RKO (cell line): ENCODE data around the gene PRICKLE4.
A peak's percentile ranks its signal among the peaks of the same experiment; 100 is the strongest.

ENCODE experiments used
- DNase-seq: peaks from one replicate; pipeline ENCODE4 v3.0.0-alpha.2; 2016; ENCODE audit warnings: low spot score

PRICKLE4 gene

DNA sequence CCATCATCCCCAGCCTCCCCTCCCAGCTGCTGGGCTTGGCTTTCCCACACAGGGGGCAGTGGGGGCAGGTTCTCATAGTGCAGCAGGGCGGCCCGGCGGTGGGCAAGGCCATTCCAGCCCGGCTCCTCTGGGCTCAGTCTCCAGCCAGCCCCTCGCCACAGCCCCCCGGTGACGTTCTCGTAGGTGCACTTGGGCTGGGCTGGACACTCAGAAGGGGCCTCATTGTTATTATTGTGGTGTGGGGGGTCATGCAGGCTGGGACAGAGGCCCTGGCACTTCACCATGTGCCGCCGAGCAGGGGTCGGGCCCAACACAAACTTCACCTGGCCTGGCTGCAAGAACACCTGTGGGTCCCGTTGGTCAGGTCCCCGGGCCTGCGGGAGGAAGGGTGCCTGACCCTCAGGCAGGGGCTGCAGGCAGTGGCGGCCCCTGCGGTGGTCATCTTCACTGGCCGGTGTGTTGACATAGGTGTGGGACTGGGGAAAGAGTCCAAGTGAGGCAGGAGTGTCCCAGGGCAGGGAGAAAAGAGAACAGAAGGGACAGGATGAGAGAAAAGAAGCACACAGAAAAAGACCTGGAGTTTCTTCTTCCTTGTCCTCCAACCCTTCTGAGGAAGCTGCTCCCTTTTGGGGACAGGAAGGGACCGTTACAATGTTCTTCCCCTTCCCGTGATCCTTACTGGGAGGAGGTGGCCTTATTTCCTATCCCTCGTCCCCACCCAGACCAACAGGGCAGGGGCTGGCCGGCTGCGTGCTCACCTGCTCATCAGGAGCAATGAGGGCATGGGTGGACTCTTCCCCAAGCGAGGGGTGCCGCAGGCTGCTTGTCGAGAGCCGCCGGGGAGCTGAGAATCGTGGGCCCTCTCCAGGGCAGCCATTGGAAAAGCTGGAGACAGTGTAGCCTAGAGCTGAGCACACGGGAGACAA is 9.3 kb upstream of the PRICKLE4 start:
- no peak for DNase-seq

DNA sequence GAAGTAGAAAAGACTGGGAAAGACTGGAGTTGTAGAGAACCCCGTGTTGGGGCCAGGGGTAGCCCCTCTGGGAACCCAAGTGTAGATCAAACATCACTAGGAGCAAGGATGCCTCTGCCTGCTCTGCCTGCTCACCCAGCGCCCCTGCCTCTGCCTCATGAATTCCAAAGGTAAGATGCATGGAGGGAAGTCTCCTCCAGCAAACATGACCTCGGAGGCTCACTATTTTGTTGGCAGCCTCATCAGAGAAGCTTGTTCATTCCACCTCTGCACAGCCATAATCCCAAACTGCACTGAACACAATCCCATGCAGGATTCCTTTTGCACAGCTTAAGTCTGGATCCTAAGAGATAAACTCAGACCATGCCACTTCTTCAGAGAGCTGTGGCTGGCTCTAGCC is 5.7 kb upstream of the PRICKLE4 start:
- DNase-seq = no peak

DNA sequence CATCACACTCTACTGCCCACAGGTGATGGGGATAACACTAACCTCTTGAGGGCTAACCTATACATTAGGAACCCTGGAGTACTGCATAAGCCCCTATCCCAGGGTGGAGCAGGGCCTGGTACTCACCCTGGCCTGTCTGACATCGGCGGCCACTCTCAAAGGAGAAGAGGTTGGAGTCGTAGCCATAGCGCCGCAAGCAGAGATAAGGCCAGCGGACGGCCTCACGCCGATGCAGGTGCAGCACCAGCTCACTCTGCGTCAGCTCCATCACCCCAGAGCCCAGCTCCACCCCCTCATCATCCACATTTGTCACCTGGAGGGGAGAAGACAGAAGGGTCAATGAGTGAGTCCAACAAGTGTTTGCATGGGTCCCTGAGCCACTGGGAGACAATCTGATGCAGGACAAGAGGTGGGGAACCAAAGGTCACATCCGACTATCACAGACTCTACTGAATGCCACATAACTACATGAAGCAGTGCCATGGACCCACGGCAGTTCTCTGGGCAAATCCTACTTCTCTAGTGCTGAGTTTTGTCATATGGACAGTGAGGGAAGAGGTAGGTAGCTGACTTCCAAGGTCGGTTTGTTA is 5.2 kb upstream of the PRICKLE4 start:
- DNase-seq = no peak

DNA sequence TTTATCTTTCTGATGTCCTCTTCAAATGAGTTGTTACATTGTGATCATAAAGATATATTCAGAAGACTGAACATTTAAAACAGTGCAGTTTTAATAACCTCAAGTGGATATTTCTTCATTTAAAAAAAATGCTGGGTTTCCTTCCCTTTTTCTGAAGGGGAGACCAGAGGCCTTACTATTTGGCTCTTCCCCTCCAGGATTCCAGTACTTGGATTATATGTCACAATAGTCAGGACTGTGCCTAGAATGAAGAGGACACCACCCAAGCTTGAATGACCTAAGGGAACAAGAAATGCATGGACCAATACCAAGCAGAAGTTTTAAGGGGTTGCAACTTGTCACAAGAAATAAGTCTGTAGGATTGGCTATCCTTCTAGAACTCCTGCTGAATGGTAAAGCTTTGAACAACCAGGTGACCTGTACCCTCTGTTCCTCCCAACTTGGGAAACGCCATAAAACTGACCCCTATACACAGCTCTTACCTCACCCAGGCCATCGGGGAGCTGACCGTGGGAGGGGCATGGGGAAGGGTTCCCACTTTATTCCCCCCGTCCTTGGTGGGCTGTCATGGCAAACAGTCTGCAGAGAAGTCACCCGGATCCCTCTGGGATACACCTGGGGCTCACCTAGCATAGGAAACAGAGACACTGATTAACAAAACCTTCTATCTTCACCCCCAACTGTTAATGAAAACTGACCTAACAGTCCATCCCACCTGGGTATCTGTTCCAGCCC is 2.9 kb upstream of the PRICKLE4 start:
- no peak for DNase-seq

DNA sequence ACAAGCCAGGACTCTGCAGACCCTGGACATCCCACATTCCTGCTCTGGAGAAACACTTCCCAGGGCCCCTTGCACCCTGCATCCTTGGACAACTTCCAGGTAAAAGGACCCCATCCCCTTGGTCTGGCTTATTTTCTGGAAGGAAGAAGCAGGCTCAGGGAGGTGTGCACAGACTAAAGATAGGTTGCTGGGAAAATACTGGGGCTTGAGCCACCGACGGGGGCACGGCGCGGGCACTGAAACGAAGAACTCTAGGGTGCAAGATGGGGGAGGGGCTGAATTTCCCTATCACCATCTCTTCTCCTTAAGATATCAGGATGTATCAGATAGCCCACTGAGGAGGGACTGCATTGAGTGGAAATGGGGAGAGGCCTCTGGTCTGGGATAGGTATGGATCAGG is 1.7 kb upstream of the PRICKLE4 start:
- DNase-seq = no peak

DNA sequence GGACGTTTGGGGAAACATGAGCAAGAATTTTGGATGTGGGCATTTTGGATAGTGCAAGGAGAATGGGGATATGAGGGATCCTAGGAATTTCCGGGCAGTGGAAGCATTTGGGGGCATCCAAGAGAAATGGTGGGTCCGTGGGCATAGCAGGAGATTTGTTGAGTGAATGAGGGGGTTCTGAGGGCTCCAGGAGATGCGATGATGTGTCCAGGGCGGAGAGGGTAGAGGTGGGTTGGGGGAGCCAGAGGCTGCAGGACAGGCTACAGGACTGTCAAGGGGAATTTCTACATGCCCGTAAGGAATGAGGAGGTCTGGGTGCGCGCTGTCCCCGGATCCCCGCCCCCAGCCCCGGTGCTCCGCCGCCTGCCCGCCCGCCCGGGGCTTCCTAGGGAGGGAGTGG is 1.2 kb upstream of the PRICKLE4 start:
- no peak for DNase-seq

DNA sequence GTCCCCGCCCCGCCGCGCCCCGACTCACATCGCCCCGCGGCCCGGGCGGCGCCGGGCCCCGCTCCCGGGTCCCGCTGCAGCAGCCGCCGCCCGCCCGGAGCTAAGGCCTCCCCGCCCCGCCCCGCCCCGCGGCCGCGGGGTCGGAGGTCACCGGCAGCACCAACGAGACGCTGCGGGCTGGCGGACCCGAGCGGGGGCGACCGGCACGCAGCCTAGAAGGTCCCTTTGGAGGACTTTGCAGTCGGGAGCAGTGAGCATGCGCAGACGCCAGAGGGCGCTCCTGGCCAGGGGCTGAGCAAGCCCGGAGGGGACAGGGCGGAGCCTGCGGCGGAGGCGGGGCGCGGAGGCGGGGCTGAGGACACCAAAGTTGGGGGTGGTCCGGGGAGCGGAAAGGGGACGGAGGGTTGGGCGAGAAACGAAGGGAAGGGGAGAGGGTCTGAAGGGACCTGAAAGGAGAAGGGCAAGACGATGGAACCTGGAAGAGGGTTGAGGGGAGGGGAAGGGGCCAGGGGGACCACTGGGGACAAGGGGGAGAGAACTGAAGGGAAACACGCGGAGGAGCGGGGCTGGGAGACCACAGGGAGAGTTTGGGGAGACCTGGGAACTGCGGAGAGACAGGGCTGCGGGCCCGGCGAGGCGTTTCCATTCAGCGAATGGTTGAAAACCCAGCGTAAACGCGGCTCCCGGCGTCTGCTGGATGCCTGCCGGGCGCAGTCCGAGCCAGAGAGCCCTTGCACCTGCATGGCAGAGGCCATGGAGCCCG is 613 bp upstream of the PRICKLE4 start, which contains the start of gene FRS3:
Gene FRS3 (minus strand): TSS at position 113 of the 763 bp plus-strand sequence. CDS start 2,913 bp downstream, outside the sequence.
- DNase-seq = peak; percentile 95

DNA sequence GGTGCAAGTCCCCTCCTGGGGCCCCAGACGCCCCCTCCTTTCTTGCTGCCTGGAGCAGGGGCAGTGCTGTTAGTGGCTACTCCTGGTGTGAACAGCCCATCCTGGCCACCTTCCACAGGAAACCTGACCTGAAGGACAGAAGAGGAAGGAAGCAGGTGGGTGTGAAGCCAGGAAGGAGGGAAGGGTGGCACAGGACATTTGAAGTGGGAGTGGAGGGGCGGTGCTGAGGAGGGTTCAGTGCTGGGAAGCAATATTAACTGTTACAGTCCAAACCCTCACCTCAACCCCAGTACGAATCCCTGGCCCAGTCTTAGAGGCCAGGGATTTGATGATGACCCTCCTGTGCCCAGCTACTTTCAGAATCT is 766 bp downstream of the PRICKLE4 start:
- no peak for DNase-seq

DNA sequence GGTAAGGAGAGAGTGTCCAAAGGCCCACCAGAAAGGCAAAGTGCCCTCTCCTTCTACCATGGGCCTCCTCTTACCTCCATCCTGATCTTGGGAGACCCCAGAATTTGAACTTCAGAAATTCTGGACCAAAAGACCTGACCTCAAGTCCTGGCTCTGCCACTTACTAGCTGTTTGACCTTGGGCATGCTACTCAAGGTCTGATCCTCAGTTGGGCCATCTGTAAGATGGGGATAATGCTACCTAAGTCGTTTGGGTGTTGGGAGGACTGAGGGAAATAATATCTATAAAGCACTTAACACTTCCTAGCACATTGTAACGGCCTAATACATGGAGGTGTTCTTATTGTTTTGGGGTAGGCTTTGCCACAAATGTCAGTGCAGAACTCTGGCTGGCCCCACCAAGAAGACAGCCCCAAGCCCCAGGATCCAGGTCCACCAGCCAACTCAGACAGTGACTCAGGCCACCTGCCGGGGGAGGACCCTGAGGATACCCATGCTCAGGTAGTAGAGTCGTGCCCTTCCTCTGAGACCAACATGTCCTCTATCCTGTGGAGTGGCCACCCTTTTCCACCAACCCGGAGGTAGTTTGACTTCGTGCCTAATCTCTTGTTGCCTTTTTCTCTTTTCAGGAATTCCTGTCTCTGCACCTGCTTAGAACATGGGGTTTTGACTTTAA is 2.7 kb downstream of the PRICKLE4 start:
- DNase-seq = no peak

DNA sequence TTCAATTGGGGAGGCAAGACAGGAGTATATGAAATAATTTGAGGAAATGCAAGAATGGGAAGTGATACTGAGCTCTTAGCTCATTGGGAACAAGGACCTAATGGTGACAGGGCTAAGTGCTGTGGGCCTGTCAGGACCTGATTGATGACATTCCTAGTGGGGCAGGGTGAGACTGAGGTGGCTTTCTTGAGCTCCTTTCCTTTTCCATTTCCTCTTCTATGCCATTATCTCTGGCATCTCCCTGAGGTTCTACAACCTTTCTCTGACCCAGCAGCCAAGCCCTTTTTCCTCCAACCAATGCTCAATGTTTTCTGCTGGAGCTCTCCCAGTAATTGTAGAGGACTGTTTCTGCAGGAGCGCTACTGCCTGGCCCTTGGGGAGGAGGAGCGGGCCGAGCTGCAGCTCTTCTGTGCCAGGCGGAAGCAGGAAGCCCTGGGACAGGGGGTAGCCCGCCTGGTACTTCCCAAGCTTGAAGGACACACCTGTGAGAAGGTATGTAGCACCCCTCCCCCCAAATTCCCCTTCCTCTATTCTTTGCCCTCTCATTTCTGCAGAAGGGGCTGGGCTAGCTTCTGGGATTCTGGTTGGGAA is 4.1 kb downstream of the PRICKLE4 start:
- no peak for DNase-seq

DNA sequence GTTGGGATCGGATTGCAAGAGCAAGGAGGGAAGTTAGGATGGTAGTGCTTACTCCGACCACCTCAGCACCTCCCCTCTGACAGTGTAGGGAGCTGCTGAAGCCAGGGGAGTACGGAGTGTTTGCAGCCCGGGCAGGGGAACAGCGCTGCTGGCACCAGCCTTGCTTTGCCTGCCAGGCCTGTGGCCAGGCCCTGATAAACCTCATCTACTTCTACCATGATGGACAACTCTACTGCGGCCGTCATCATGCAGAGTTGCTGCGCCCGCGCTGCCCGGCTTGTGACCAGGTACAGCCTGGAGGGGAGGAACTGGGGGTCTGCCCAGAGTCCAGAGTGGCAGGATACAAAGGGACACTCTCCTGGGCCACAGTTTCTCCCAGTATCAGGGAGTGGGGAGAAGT is 4.7 kb downstream of the PRICKLE4 start:
- no peak for DNase-seq

DNA sequence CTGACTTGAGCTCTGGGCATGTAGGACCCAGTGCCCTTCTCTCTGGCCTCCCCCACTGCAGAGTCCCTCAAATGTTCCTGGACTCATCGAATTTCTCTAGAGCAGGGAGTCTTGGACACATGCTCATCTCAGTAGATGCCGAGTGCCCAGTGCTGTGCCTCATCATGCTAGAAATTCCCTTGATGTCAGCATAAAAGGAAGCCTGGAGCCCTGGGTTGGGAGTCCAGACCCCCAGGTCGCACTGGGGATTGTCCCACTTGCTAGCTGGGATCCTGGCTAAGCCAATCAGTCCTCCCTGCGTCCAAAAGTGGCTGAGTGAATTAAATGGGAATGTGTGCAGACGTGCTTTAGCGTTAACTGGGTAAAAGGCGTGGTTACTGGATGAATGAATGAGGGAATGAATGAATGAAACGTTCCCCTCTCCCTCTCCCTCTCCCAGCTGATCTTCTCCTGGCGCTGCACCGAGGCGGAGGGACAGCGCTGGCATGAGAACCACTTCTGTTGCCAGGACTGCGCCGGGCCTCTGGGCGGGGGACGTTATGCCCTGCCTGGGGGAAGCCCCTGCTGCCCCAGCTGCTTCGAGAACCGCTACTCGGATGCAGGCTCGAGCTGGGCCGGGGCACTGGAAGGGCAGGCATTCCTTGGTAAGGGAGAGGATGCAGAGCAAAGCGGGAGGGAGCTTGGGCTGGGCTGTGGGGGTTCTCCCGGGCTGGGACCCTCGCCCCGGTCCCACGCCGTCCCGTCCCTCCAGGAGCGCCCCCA is 5.3 kb downstream of the PRICKLE4 start:
- DNase-seq = peak; percentile 30

DNA sequence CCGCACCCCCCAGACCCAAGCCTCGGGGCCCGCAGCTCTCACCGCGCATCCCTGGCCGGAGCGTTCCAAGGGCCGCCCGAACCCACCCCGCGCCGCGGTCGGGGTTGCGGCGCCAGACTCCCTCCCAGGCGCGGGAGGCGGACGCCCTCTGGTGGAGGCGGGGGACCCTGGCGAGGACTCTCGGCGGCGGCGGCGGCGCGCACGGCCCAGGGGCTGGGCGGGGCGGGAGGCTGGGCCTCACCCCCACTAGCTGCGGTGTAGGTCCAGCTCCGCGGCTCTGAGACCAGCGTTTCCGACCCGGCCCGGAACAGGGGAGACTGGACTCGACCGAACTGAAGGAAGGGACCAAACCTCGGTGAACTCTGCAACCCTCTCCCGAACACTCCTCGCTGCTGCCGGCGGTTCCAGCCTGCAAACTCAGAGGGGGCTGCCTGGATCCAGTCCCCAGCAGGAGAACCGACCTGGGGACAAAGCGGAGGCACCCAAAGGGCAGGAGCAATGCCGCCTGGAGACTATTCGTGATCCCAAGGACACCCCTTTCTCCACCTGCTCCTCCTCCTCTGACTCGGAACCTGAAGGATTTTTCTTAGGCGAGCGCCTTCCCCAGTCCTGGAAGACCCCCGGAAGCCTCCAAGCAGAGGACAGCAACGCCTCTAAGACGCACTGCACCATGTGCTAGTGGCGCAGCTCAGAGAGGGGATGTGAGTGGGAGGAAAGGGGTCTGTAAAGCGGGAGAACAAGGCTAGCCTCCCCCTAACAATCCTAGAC is 6.1 kb downstream of the PRICKLE4 start:
- peak; percentile 82 for DNase-seq

DNA sequence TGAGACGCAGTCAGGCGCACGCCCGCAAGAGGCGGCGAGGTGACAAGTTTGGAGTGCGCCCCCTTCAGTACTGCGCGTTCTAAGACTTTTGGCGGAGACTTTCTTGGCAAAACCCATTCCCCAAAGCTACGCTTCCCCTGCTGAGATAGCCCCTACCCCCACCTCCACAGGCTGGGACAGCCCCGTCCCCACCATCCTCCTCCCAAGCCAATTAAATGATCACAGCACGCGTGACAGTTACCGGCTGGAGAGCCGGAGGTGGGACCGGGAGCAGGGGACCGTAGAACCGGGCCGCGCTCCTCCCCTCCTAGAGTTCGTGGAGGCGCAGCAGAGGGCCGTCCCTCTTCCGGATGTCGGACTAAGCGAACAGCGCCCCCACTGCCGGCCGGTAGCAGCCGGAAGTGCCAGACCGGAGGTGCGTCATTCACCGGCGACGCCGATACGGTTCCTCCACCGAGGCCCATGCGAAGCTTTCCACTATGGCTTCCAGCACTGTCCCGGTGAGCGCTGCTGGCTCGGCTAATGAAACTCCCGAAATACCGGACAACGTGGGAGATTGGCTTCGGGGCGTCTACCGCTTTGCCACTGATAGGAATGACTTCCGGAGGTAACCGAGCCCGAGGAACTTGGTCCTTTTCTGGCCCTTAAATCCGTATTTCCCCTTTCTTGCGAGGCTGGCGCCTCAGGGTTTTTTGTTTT is 6.8 kb downstream of the PRICKLE4 start, which contains the start of gene TOMM6:
Gene TOMM6 (plus strand): TSS at position 476 of the 699 bp plus-strand sequence. CDS start 4 bp downstream, at position 480.
- DNase-seq = peak; percentile 95

DNA sequence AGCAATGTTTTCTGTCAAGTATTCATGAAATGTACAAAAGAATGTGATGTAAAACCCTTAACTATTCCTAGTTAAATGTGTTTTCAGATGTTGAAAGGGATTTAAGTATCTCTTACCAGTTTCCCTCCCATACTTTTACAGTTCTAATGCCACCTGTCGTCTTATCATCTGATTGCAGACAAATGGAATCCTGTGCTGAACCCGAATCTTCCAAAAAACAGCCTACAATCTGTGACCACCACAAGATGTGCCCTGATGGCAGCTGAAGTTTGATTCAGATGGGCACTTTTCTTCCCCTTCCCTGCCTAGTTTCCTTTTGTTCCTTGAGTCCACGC is 8.8 kb downstream of the PRICKLE4 start:
- DNase-seq = no peak

DNA sequence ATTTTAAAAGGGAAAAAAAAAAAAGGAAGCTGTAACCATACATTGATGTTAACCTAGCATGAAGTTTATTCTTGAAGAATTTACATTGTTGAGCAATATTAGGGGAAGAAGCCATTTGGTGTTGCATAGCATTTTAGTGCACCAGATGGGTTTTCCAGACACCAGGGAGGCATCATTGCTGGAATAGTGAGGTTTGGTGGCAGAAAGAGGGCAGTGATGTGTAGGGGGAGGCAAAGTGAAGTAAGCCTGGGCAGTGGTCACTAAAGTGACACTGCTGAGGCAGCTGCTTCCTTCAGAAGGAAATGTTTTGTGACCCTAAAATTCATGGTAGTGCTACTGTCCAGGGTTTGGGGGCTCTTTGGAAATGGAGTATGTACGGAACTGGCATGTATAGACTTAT is 9.5 kb downstream of the PRICKLE4 start:
- no peak for DNase-seq

DNA sequence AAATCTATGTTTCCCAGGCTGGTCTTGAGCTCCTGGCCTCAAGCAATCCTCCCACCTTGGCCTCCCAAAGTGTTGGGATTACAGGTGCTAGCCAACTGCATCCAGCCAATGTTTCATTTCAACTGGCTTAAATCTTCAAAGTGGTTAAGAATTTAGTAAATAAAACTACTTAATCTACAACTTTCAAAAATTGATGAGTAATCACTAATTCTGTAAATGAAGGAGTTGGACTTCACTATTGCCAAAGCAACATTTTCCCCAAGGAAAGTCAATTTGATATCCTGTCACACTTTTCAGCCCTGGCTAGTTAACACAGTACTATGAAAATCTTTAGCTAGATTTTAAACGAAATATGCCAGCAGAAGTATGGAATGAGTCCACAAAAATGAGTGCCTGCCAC is 10.7 kb downstream of the PRICKLE4 start:
- DNase-seq = no peak

DNA sequence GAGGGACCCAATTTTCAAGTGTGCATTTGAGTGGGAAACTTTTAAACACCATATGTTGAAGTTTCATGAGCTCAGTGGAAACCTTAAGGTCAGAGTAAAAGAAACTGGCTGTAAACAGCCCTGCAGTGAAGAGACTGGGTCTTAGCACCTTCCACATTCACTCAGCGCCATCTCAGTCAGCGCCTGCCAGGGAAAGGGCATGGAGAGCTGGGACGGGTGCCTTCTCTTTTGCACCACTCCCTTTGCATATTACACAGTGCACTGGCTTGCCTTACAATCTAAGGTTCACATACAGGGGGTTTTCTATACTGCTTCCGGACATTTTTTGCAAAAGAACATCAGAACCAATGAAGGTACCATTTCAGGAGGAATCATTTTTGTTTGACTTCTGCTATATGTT is 11.4 kb downstream of the PRICKLE4 start:
- no peak for DNase-seq

DNA sequence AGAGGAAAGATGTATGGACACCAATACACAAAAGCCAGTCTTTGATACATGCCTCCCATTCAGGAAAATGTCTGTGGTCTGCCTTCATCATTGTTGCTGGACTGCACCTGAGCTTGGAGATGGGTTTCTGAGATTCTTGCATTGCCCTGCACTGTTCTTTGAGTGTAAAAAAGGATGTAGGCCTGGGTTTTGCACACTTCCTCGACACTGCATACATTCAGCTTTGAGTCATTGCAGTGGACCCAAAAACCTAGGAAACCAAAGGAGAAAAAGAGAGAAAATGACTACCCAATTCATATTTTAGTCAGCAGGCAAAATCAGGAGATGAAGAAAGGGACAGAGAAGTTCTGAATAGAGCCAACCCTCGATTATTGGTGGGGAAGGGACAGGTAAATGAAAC is 15.9 kb downstream of the PRICKLE4 start:
- no peak for DNase-seq
